SK-N-MC (cell line): ENCODE measurements around the gene SUCLA2.
"Not testable (repeated sequence)": the region's sequence is repeated elsewhere in the genome, so short reads cannot be mapped to it uniquely, and the experiment has no call there.

Source experiments
- DNase-seq: peaks from one replicate; pipeline ENCODE4 v3.0.0-alpha.2; 2011; ENCODE audit warnings: low read depth, low spot score
- H3K27ac ChIP-seq: fragments of 200-600 bp; sonication (generic); 2 replicates; pipeline ENCODE4 v1.5.1; 2016; ENCODE audit warnings: mixed run types
- H3K36me3 ChIP-seq: fragments of 200-600 bp; sonication (generic); 2 replicates; pipeline ENCODE4 v1.6.1; 2017; ENCODE audit warnings: antibody characterized with exemption, low read length, mixed read lengths; ENCODE audit not compliant: insufficient read depth
- H3K4me3 ChIP-seq: fragments of 200-600 bp; sonication (generic); 2 replicates; pipeline ENCODE4 v1.5.1; 2016
- H3K9ac ChIP-seq: fragments of 200-600 bp; sonication (generic); 2 replicates; pipeline ENCODE4 v1.8.0; 2017; ENCODE audit warnings: mixed run types, mixed read lengths; ENCODE audit not compliant: insufficient read length
- H3K9me3 ChIP-seq: fragments of 200-600 bp; sonication (generic); 2 replicates; pipeline ENCODE4 v1.6.1; 2017; ENCODE audit warnings: low read depth, mild to moderate bottlenecking, antibody characterized with exemption, low read length, moderate library complexity, mixed read lengths
- EZH2 ChIP-seq: fragments of 200-600 bp; sonication (generic); IDR thresholded peaks from one replicate; pipeline ENCODE4 v1.6.1; 2017; ENCODE audit warnings: antibody characterized with exemption
- FOXP2 ChIP-seq: optimal IDR thresholded peaks from 2 replicates; pipeline ENCODE3; 2011; ENCODE audit warnings: mild to moderate bottlenecking, moderate library complexity; ENCODE audit not compliant: insufficient read depth; ENCODE audit errors: extremely low read length, control extremely low read depth
- POLR2AphosphoS5 ChIP-seq: IDR thresholded peaks from 2 replicates; pipeline ENCODE4 v1.6.1; 2012; ENCODE audit warnings: mild to moderate bottlenecking, low read depth, low read length, borderline replicate concordance

Gene SUCLA2

DNA sequence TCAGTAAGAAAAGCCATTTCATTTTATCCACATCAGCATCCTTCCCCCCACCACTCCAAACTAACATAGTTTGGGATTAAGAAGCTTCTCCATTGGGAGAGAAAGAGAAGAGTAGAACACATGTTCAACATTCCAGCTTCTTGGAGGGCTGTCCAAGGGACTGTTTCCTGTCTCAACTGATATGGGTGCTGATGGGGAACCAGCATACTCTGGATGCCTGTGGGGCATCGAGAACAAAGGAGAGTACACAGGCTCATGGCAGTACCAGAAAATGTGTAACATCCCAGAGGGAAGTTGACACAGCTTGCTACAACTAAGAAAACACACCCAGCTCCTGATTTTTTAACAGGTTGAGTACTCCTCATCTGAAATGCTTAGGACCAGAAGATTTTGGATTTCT is 24.7 kb downstream of the SUCLA2 start:
- H3K9me3 ChIP-seq = peaks cover 5% of the 10 kb centered on the region; the same call in 1 of the 2 replicates
- TF ChIP-seq EZH2 (no peak), POLR2AphosphoS5 (no peak), FOXP2 (no peak)
- H3K9ac ChIP-seq = no peak overlapping the region
- H3K36me3 ChIP-seq = peaks cover 37% of the 10 kb centered on the region
- no peak overlapping the region for H3K4me3 ChIP-seq
- H3K27ac ChIP-seq = no peak overlapping the region
- no peak for DNase-seq

DNA sequence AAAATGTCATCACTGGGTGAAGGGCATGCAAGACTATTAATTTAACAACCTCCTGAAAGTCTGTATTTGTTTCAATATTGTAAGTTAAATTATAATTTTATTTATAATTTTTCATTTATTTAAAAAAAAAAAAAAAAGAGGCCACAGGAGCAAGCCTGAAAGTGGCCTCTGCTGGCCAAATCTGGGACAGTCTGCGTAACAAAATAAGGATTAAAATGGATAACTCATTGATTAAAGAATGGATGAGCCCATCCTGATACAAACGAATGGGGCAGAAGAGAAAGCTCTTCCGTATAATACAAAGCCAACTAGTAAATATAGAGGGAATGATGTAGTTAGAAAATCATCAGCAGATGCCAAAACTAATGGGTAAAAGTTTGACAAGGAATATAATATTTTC is 36.2 kb downstream of the SUCLA2 start:
- no peak overlapping the region for H3K27ac ChIP-seq
- no peak overlapping the region for H3K4me3 ChIP-seq
- no peak for DNase-seq
- no peak overlapping the region for H3K9ac ChIP-seq
- no peak for TF ChIP-seq FOXP2
- TF ChIP-seq POLR2AphosphoS5 = no peak
- no peak for TF ChIP-seq EZH2
- H3K36me3 ChIP-seq = peaks cover 68% of the 10 kb centered on the region
- H3K9me3 ChIP-seq = peaks cover 13% of the 10 kb centered on the region

- no peak for DNase-seq
- Histone ChIP-seq H3K36me3 (peaks cover 81% of the 10 kb centered on the region), H3K9ac (no peak overlapping the region), H3K27ac (no peak overlapping the region), H3K9me3 (peaks cover 31% of the 10 kb centered on the region), H3K4me3 (no peak overlapping the region)
- no peak for TF ChIP-seq FOXP2
- no peak for TF ChIP-seq POLR2AphosphoS5
- no peak for TF ChIP-seq EZH2
Observed at GRCh38 chr13:47962237-47962636, 38.8 kb downstream of the SUCLA2 start.

- no peak for DNase-seq
- peaks cover 33% of the 10 kb centered on the region for H3K9me3 ChIP-seq
- TF ChIP-seq POLR2AphosphoS5 (no peak), FOXP2 (no peak), EZH2 (no peak)
- H3K9ac ChIP-seq = no peak overlapping the region
- no peak overlapping the region for H3K4me3 ChIP-seq
- H3K36me3 ChIP-seq = peaks cover 92% of the 10 kb centered on the region
- no peak overlapping the region for H3K27ac ChIP-seq
Observed at GRCh38 chr13:47959468-47960247, 41.4 kb downstream of the SUCLA2 start.

DNA sequence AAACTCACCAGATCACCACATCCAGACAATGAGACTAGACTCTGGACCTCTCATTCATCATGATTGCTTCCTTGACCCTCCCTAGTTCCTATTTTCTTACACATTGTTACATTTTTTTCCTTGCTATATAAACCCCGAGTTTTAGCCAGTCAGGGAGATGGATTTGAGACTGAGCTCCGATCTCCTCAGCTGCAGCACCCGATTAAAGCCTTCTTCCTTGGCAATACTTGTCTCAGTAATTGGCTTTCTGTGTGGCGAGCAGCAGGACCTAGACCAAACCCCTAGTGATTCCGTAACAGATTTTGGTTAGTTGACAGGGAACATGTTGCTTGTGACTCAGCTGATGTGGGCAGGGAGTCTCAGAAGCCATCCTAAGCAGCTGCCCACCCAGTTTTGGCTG is 44.0 kb downstream of the SUCLA2 start:
- peaks cover 33% of the 10 kb centered on the region for H3K9me3 ChIP-seq
- no peak overlapping the region for H3K9ac ChIP-seq
- H3K36me3 ChIP-seq = peaks cover 86% of the 10 kb centered on the region
- TF ChIP-seq EZH2 = no peak
- no peak for TF ChIP-seq FOXP2
- no peak for TF ChIP-seq POLR2AphosphoS5
- no peak for DNase-seq
- H3K4me3 ChIP-seq = no peak overlapping the region
- no peak overlapping the region for H3K27ac ChIP-seq

DNA sequence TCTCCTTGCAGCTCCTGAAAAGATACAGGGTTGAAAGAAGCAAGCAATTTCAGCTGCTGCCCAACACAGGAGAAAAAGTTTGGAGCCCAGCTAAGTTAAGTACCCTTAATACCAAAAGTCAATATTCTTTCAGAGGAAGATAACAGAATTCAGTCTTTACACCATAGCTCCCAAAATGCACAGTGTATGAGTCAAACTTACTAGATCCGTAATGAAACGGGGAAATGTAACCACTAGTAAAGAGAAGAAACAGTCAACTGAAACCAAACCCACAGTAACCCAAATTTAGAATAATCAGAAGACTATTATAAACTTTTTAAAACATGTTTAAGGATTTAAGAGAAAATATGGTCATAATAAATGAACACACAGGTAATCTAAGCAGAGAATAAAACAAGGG is 45.2 kb downstream of the SUCLA2 start:
- DNase-seq = no peak

GRCh38 chr13:47949799-47950198 is 51.3 kb downstream of the SUCLA2 start:
- DNase-seq = no peak
- H3K27ac ChIP-seq = no peak overlapping the region
- no peak for TF ChIP-seq FOXP2
- no peak for TF ChIP-seq EZH2
- TF ChIP-seq POLR2AphosphoS5 = no peak
- H3K36me3 ChIP-seq = peaks cover 39% of the 10 kb centered on the region
- no peaks in the 10 kb centered on the region for H3K9me3 ChIP-seq
- H3K4me3 ChIP-seq = no peak overlapping the region
- no peak overlapping the region for H3K9ac ChIP-seq

More for the DNA sequence above, 45.2 kb downstream of the SUCLA2 start:
- Histone ChIP-seq H3K9me3 (peaks cover 24% of the 10 kb centered on the region), H3K36me3 (peaks cover 77% of the 10 kb centered on the region), H3K27ac (no peak overlapping the region), H3K4me3 (no peak overlapping the region), H3K9ac (no peak overlapping the region)
- no peak for TF ChIP-seq FOXP2
- no peak for TF ChIP-seq POLR2AphosphoS5
- TF ChIP-seq EZH2 = no peak

GRCh38 chr13:47945738-47946137 is 55.3 kb downstream of the SUCLA2 start:
- no peak for DNase-seq
- Histone ChIP-seq H3K27ac (no peak overlapping the region; the same call in 1 of the 2 replicates), H3K36me3 (peaks cover 35% of the 10 kb centered on the region), H3K4me3 (no peak overlapping the region), H3K9ac (no peak overlapping the region), H3K9me3 (no peaks in the 10 kb centered on the region)
- no peak for TF ChIP-seq POLR2AphosphoS5
- TF ChIP-seq EZH2 = no peak

- H3K36me3 ChIP-seq = peaks cover 34% of the 10 kb centered on the region
- not testable (repeated sequence) for H3K9ac ChIP-seq, H3K9me3 ChIP-seq, H3K27ac ChIP-seq, H3K4me3 ChIP-seq, DNase-seq
Observed at GRCh38 chr13:47945146-47945545, 55.9 kb downstream of the SUCLA2 start.
